Left lung (tissue), 14 donors: Measurements from ENCODE around the gene C11orf97. TPM values are rescaled to one million over a fixed set of nuclear protein-coding genes. Genes with fewer than 3 reads are reported as not detected.

ENCODE experiments used
- ATAC-seq: fragments of 200-7000 bp; cut with Tn5 transposase; one replicate; pipeline ENCODE4 v1.9.1; 2020; ENCODE audit warnings: moderate library complexity
- DNase-seq, 4 donors: peaks; one replicate each; pipeline ENCODE4 v3.0.0-alpha.2; 2013 to 2020
- H3K27ac ChIP-seq, 2 donors: fragments of 200-600 bp; sonication (generic) in 1 of 2; one replicate each; pipeline versions ENCODE4 v1.5.0 to v1.8.0; 2020 to 2021
- H3K27me3 ChIP-seq, 2 donors: fragments of 200-600 bp; sonication (generic) in 1 of 2; one replicate each; pipeline versions ENCODE4 v1.5.0 to v1.8.0; 2020 to 2021
- H3K36me3 ChIP-seq, 2 donors: fragments of 200-600 bp; sonication (generic) in 1 of 2; one replicate each; pipeline versions ENCODE4 v1.5.0 to v1.8.0; 2020 to 2021
- H3K4me1 ChIP-seq, 2 donors: fragments of 200-600 bp; one replicate each; pipeline ENCODE4 v1.8.0; 2021
- H3K4me3 ChIP-seq, 2 donors: fragments of 200-600 bp; sonication (generic) in 1 of 2; one replicate each; pipeline versions ENCODE4 v1.5.0 to v1.8.0; 2020 to 2021; ENCODE audit warnings: mild to moderate bottlenecking in 1 of 2
- H3K9me3 ChIP-seq, 2 donors: fragments of 200-600 bp; sonication (generic) in 1 of 2; one replicate each; pipeline versions ENCODE4 v1.5.0 to v1.8.0; 2020 to 2021
- intact Hi-C, 2 donors: fragments of 100-400 bp; cut with DNase I; formaldehyde crosslinking; loops; one replicate each; pipeline versions ENCODE4 v1.11.2 to v1.14.2; 2022
- long read RNA-seq, 12 donors: library from polyadenylated mRNA in 2 of 12; unstranded in 2 of 12; transcript quantifications; one replicate each; pipeline ENCODE4 v2.0.0 and lab custom pipeline, GENCODE V29; 2019 to 2026
- polyA plus RNA-seq, 6 donors: library from polyadenylated mRNA; unstranded; fragments of 120-200 nt; gene quantifications; one replicate each; pipeline ENCODE4 v1.2.1, GENCODE V29; 2013; ENCODE audit not compliant: insufficient read length in 6 of 6
- total RNA-seq, 2 donors: library from RNA; stranded (reverse); fragmentation: NEBNext Ultra II Directional; extraction: Animal tissue kit (Norgen Biotek cat#: 25700); gene quantifications; one replicate each; pipeline ENCODE4 v1.2.1, GENCODE V29; 2021
- TF ChIP-seq, protein P1 (sequence below), 2 donors: fragments of 200-600 bp; sonication (generic) in 1 of 2; IDR thresholded peaks; one replicate each; pipeline versions ENCODE4 v1.5.0 to v1.8.0; 2021; ENCODE audit warnings: antibody characterized with exemption in 2 of 2
- donor health status: DM: no; HTN: yes; CAD: no.
- donor health status: DM: no; HTN: no; CAD: no.

The C11orf97 gene, protein sequence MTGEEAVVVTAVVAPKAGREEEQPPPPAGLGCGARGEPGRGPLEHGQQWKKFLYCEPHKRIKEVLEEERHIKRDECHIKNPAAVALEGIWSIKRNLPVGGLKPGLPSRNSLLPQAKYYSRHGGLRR
- 1 to 10 TPM in 1 of 2 donors, not detected in 1; 1.8 TPM for total RNA-seq
- polyA plus RNA-seq: 1 to 10 TPM in 4 of 6 donors, under 1 TPM in 2; 0.47 to 4.1 (median 2.1) TPM
- long read RNA-seq, donor 1, transcript C11orf97-201 (4 exons, 701 nt): major isoform, 8 of 8 reads
- long read RNA-seq, donor 1, partial matches to known transcripts: 0 of 8 reads
- long read RNA-seq, donor 1, other reads (novel, unspliced or antisense): 0 of 8 reads
- long read RNA-seq, donor 2: 0 reads
- long read RNA-seq, donor 3: 0 reads
- long read RNA-seq, donor 4: 0 reads
- long read RNA-seq, donor 5, transcript C11orf97-201 (4 exons, 701 nt): major isoform, 10 of 10 reads
- long read RNA-seq, donor 5, partial matches to known transcripts: 0 of 10 reads
- long read RNA-seq, donor 5, other reads (novel, unspliced or antisense): 0 of 10 reads
- long read RNA-seq, donor 6, partial matches to known transcripts: 0 of 1 reads
- long read RNA-seq, donor 6, other reads (novel, unspliced or antisense): 0 of 1 reads
- long read RNA-seq, donor 7, partial matches to known transcripts: 0 of 2 reads
- long read RNA-seq, donor 7, other reads (novel, unspliced or antisense): 0 of 2 reads
- long read RNA-seq, donor 8, partial matches to known transcripts: 0 of 3 reads
- long read RNA-seq, donor 8, other reads (novel, unspliced or antisense): 0 of 3 reads
- long read RNA-seq, donor 9: 0 reads
- long read RNA-seq, donor 10, partial matches to known transcripts: 0 of 4 reads
- long read RNA-seq, donor 10, other reads (novel, unspliced or antisense): 0 of 4 reads
- long read RNA-seq, donor 11, transcript C11orf97-201 (4 exons, 701 nt): major isoform, 5 of 5 reads
- long read RNA-seq, donor 11, partial matches to known transcripts: 0 of 5 reads
- long read RNA-seq, donor 11, other reads (novel, unspliced or antisense): 0 of 5 reads
- long read RNA-seq, donor 12, transcript C11orf97-201 (4 exons, 701 nt): major isoform, 6 of 6 reads
- long read RNA-seq, donor 12, partial matches to known transcripts: 0 of 6 reads
- long read RNA-seq, donor 12, other reads (novel, unspliced or antisense): 0 of 6 reads

DNA sequence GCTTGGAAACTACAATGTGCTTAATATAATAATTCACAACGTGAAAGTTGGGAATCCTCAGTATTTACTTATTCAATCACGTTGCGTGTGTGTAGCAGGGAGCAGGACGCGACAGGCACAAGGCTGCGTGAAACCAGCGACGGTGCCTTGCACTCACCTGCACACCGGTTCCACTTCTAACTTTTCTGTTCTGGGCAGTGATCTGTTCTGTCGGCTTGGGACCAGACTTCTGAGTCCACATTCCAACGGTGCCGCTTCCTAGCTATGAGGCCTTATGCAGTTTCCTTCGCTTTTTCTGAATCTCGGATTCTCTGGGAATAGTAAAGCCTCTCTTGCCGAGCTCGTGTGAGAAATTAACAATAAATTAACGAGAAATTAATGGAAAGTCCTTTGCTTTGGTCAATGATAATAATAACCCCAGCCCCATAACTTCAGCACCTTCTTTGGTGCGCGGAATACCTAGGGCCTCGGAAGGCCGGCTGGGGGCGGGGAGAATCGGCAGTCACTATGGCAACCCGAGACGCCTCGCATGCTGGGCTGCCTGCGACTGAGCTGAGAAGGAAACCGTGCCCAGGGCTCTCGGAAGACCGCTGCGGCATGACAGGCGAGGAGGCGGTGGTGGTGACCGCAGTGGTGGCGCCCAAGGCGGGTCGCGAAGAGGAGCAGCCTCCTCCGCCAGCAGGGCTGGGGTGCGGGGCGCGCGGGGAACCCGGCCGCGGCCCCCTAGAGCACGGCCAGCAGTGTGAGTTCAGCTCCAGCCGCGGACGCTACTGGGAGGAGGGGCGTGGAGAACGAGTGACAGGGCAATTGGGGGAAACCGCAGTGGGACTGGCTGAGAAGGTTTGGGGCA lies at the start of gene C11orf97:
C11orf97 (plus strand) TSS at position 530 of the 850 bp plus-strand sequence; CDS start at position 598, 68 bp downstream.
- Histone ChIP-seq H3K4me3 (peak within 1 kb of the TSS; percentile 47 to 48), H3K4me1 (peaks cover 4 to 14% of the 10 kb centered on the region in 2 donors), H3K36me3 (no peaks in the 10 kb centered on the region), H3K27ac (no peak within 1 kb of the TSS), H3K9me3 (no peaks in the 10 kb centered on the region), H3K27me3 (peaks cover 0 to 11% of the 10 kb centered on the region in 2 donors)
- intact Hi-C loops: no loop called here
- peak; percentile 92 for ATAC-seq
- DNase-seq: peak in 3 of 4 donors; percentile 61 to 88 (median 62)
- TF ChIP-seq, protein P1, sequence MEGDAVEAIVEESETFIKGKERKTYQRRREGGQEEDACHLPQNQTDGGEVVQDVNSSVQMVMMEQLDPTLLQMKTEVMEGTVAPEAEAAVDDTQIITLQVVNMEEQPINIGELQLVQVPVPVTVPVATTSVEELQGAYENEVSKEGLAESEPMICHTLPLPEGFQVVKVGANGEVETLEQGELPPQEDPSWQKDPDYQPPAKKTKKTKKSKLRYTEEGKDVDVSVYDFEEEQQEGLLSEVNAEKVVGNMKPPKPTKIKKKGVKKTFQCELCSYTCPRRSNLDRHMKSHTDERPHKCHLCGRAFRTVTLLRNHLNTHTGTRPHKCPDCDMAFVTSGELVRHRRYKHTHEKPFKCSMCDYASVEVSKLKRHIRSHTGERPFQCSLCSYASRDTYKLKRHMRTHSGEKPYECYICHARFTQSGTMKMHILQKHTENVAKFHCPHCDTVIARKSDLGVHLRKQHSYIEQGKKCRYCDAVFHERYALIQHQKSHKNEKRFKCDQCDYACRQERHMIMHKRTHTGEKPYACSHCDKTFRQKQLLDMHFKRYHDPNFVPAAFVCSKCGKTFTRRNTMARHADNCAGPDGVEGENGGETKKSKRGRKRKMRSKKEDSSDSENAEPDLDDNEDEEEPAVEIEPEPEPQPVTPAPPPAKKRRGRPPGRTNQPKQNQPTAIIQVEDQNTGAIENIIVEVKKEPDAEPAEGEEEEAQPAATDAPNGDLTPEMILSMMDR (IDR thresholded peaks at IDR 0.05): no peak

DNA sequence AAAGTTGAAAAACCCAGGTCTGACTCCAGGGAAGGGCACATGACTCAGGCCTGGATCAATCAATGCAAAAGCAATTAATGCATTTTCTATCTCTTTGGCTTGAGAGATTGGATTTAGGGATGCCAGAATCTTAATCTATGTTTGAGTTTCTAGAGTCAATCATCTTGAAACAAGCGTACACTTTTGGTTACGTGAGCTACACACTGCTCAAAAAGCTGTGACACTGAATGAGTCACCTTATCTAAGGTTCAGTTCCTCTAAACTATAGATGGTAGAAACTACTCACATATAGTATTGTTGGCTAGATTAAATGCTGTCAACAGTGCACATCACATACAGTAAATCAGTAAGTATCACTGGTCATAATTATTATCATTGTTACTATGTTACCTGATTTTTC lies 42.8 kb upstream of the C11orf97 start:
- TF ChIP-seq, protein P1 (IDR thresholded peaks at IDR 0.05): no peak
- ATAC-seq: no peak

DNA sequence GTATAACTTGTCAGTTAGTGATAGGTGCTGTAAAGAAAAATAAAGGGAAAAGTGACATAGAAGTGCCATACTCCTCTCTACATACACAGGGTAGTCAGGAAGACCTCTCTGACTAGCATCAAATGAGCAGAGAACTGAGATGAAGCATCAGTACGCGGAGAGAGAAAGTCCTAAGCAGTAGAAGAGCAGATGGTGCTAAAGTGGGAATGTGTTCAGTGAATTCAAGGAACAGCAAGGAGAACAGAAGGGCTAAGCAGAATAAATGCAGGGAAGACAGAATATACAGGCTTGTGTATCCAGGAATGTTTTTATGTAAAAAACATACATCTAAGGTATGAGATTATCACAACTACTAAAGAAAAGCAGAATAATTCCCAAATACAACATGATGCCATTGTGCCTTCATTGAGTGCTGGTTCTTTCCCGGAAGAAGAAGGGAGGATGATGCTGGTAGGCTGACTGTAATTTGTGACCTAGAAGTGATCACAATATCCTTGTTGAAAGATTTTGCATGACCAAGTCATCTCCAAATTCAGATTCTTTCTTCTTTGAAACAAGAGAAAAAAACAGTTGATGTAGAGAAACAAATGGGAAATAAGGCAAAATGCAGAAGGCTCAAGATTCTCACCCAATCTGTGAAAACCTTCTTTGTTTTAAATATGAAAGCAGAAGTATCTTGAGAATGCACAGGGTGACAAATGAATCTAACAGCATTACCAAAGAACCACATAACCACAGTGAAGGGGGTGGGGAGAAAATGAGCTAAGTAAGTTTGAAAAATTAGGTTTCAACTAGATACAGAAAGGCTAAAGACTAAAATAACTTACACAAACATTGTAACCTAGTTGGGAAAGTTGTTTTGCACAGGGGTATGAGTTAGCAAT lies 39.1 kb upstream of the C11orf97 start:
- TF ChIP-seq, protein P1 (IDR thresholded peaks at IDR 0.05): no peak
- Histone ChIP-seq H3K27ac (no peak overlapping the region), H3K27me3 (no peaks in the 10 kb centered on the region), H3K4me3 (no peak overlapping the region), H3K4me1 (peaks cover 0 to 8% of the 10 kb centered on the region in 2 donors), H3K36me3 (peaks cover 0 to 38% of the 10 kb centered on the region in 2 donors), H3K9me3 (no peaks in the 10 kb centered on the region)
- ATAC-seq: no peak
- DNase-seq: no peak
- intact Hi-C loops: no loop called here

More for the DNA sequence above, 42.8 kb upstream of the C11orf97 start:
- Histone ChIP-seq H3K27ac (no peak overlapping the region), H3K4me1 (peaks cover 0 to 5% of the 10 kb centered on the region in 2 donors), H3K36me3 (peaks cover 0 to 56% of the 10 kb centered on the region in 2 donors), H3K4me3 (no peak overlapping the region), H3K9me3 (no peaks in the 10 kb centered on the region), H3K27me3 (no peaks in the 10 kb centered on the region)
- no peak for DNase-seq
- intact Hi-C loops: no loop called here

DNA sequence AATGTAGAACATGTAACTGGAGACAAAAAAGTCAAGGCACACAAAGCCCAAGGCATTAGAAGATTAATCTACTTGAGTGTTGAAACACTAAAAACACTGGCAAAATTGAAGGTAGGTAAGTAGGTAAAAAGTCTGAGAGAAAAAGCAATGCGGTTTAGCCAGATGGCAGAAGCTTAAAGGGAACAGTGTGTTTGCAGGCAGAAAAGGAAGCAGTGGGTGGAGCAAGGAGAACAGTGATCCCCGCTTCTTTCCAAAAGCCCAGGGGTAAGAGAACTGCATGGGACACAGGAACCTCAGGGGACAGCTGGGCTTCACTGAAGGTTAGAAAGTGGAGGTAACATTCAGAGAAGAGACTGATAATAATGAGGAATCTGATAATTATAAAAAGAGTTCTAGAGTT lies 34.6 kb upstream of the C11orf97 start:
- DNase-seq (no peak), ATAC-seq (no peak)
- TF ChIP-seq, protein P1 (IDR thresholded peaks at IDR 0.05): no peak
- Histone ChIP-seq H3K27me3 (no peaks in the 10 kb centered on the region), H3K9me3 (no peaks in the 10 kb centered on the region), H3K4me3 (no peak overlapping the region), H3K36me3 (peaks cover 0 to 42% of the 10 kb centered on the region in 2 donors), H3K27ac (no peak overlapping the region), H3K4me1 (peaks cover 0 to 8% of the 10 kb centered on the region in 2 donors)
- intact Hi-C loops: no loop called here
